ENCODE measurements around the gene ST6GAL1. TPM values are rescaled to one million over a fixed set of nuclear protein-coding genes. Genes with fewer than 3 reads are reported as not detected.

ST6GAL1 gene
- total RNA-seq, 6 donors from 2014 or later, result 72.6 to 141 (median 93.3) TPM

- H3K36me3 ChIP-seq, result no peaks in the 10 kb centered on the region
- 76 to 86% methylated on average over 6 of the region's 6 CpGs for WGBS, 2 donors
- TF ChIP-seq EP300 (IDR thresholded peaks at IDR 0.05) (no peak), POLR2A (IDR thresholded peaks at IDR 0.05) (no peak), CTCF (IDR thresholded peaks at IDR 0.05) (no peak), POLR2AphosphoS5 (IDR thresholded peaks at IDR 0.05) (no peak)
- ATAC-seq (ENCODE audit: low FRiP score in 2 of 2) (no peak), DNase-seq (no peak)
- no peaks in the 10 kb centered on the region for H3K27me3 ChIP-seq
- no peaks in the 10 kb centered on the region for H3K9me3 ChIP-seq
- H3K27ac ChIP-seq, result no peak overlapping the region
- H3K4me1 ChIP-seq, result no peaks in the 10 kb centered on the region
- no peak overlapping the region for H3K4me3 ChIP-seq
These were observed 195.1 kb downstream of the ST6GAL1 start for GRCh38 chr3:187125319-187126031.

Other genes starting within 250 kb of the ST6GAL1 start
- under 1 TPM in 2 of 6 donors, not detected in 4; 0.46 to 0.51 TPM for gene KNG1, start 213.2 kb upstream of the ST6GAL1 start, total RNA-seq
- 100 to 1,000 TPM; 215 to 409 (median 290) TPM for gene EIF4A2, start 146.9 kb upstream of the ST6GAL1 start, total RNA-seq
- 10 to 100 TPM in 1 of 6 donors, 1 to 10 TPM in 5; 6.0 to 14.9 (median 8.7) TPM for gene RFC4, start 124.0 kb upstream of the ST6GAL1 start, total RNA-seq
- gene ADIPOQ, start 87.8 kb upstream of the ST6GAL1 start, total RNA-seq, result under 1 TPM in 1 of 6 donors, not detected in 5; 0.20 TPM
- gene RPL39L, start 209.0 kb downstream of the ST6GAL1 start, total RNA-seq, result 1 to 10 TPM; 1.6 to 8.2 (median 4.8) TPM

All from upper lobe of left lung (tissue), 6 donors.